AG04450 (cell line): ENCODE measurements around the gene RSRC1. TPM values are rescaled to one million over a fixed set of nuclear protein-coding genes. Genes with fewer than 3 reads are reported as not detected.
"Not testable (repeated sequence)": the region's sequence is repeated elsewhere in the genome, so short reads cannot be mapped to it uniquely, and the experiment has no call there.

Experiments used
- CTCF ChIA-PET: fragments of 300-600, 350-600 bp; formaldehyde crosslinking; extraction: SDS; loops from one replicate; lab custom pipeline; 2022; ENCODE audit warnings: antibody characterized with exemption, inconsistent platforms; lab: Charles Lee
- POLR2A ChIA-PET: fragments of 350-600 bp; formaldehyde crosslinking; extraction: SDS; loops from one replicate; lab custom pipeline; 2021; ENCODE audit warnings: antibody characterized with exemption, inconsistent platforms; lab: Yijun Ruan, JAX
- DNase-seq: peaks from one replicate; pipeline ENCODE4 v3.0.0-alpha.2; 2011; ENCODE audit warnings: low read depth, low spot score
- H3K27ac ChIP-seq: one replicate; pipeline ENCODE4 v1.5.1; 2012; ENCODE audit warnings: low read depth, low read length, control low read depth
- H3K27me3 ChIP-seq: one replicate; pipeline ENCODE4 v1.6.0; 2012; ENCODE audit warnings: low read length; ENCODE audit not compliant: control insufficient read depth, insufficient read depth
- H3K4me3 ChIP-seq: 2 replicates; pipeline ENCODE4 v1.5.1; 2011; ENCODE audit warnings: mild to moderate bottlenecking, low read depth, low read length, control low read depth
- H3K9me3 ChIP-seq: 2 replicates; pipeline ENCODE4 v1.5.1; 2012; ENCODE audit warnings: low read length; ENCODE audit not compliant: control insufficient read depth, insufficient read depth
- CTCF ChIP-seq: IDR thresholded peaks from 2 replicates; pipeline ENCODE4 v1.5.1; 2011; ENCODE audit warnings: low read depth, low read length, control low read depth, inconsistent platforms
- polyA plus RNA-seq: library from polyadenylated mRNA; depleted of rRNA; stranded (reverse); fragments of >200 nt; gene quantifications from 2 replicates; pipeline ENCODE4 v1.2.3, GENCODE V29; 2011

Gene RSRC1
- polyA plus RNA-seq, 1 experiment, result 6.7 TPM

GRCh38 chr3:158493931-158494330 is 384.0 kb downstream of the RSRC1 start:
- Histone ChIP-seq H3K27ac (no peak overlapping the region), H3K27me3 (no peaks in the 10 kb centered on the region), H3K4me3 (no peak overlapping the region), H3K9me3 (no peaks in the 10 kb centered on the region)
- POLR2A ChIA-PET, result no interaction called here
- TF ChIP-seq CTCF, result no peak
- CTCF ChIA-PET, result no interaction called here
- no peak for DNase-seq

DNA sequence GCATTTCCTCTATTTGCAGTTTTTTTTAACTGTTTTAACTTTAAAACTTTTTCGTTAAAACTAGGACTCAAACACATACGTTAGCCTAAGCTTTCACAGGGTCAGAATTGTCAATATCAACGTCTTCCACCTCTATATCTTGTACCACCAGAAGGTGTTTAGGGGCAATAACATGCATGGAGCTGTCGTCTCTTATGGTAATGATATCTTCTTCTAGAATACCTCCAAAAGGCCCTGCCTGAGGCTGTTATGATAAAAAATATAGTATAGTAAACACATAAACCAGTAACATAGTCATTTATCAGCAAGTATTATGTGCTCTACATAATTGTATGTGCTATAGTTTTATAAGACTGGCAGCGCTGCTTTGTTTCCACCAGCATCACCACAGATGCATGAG is 384.8 kb downstream of the RSRC1 start:
- no peak for TF ChIP-seq CTCF
- Histone ChIP-seq H3K27ac (no peak overlapping the region), H3K9me3 (no peaks in the 10 kb centered on the region), H3K27me3 (no peaks in the 10 kb centered on the region), H3K4me3 (no peak overlapping the region)
- CTCF ChIA-PET, result interaction anchor here (0.9 kb wide), 1 partner anchor 44 kb away, joined by 3 read pairs; no protein-coding TSS in a partner anchor
- POLR2A ChIA-PET, result no interaction called here
- no peak for DNase-seq

GRCh38 chr3:158495398-158495902 is 385.6 kb downstream of the RSRC1 start:
- H3K4me3 ChIP-seq, H3K9me3 ChIP-seq, DNase-seq, POLR2A ChIA-PET, H3K27ac ChIP-seq, H3K27me3 ChIP-seq: not testable (repeated sequence)
- CTCF ChIA-PET, result interaction anchor here (0.9 kb wide), 1 partner anchor 43 kb away, joined by 3 read pairs; no protein-coding TSS in a partner anchor

DNA sequence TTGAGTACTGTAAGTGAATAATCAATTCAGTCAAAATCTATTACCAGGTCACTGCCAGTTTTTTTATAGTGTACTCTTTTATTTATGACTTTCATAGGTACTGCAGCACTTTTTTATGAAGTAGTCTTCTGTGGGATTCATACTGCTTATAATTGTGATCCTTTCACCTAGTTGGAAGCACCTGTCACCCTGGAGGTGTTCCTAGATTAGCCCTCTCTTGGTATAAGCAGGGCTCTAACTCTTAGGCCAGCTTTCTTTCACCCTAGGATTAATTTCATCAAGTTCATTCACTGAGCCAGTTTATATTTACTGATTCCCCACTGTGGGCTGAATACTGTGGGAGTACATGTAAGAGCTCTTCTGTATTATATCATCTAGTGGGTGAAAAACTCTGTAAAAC is 395.2 kb downstream of the RSRC1 start:
- ChIA-PET POLR2A (no interaction called here), CTCF (interaction anchor here (2.1 kb wide), 1 partner anchor 34 kb away, joined by 6 read pairs; no protein-coding TSS in a partner anchor)
- no peak overlapping the region for H3K4me3 ChIP-seq
- H3K9me3 ChIP-seq, result no peaks in the 10 kb centered on the region
- TF ChIP-seq CTCF, result no peak
- no peak for DNase-seq
- no peaks in the 10 kb centered on the region for H3K27me3 ChIP-seq
- H3K27ac ChIP-seq, result no peak overlapping the region

DNA sequence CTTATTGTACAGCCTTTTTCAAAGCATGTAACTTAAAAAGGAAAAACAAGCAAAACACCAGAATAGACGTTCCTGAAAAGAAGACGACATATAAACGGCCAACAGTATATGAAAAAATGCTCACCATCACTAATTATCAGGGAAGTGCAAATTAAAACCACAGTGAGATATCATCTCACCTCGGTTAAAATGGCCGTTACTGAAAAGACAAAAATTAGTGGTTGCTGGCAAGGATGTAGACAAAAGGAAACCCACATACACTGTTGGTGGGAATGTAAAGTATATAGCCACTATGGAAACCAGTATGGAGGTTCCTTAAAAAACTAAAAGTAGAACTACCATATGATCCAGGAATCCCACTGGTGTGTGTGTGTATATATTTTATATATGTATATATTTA is 396.6 kb downstream of the RSRC1 start:
- POLR2A ChIA-PET, result no interaction called here
- no peak for DNase-seq
- no peak overlapping the region for H3K27ac ChIP-seq
- TF ChIP-seq CTCF, result no peak
- no peaks in the 10 kb centered on the region for H3K27me3 ChIP-seq
- H3K9me3 ChIP-seq, result no peaks in the 10 kb centered on the region
- no peak overlapping the region for H3K4me3 ChIP-seq
- CTCF ChIA-PET, result no interaction called here

GRCh38 chr3:158508481-158508880 is 398.6 kb downstream of the RSRC1 start:
- ChIA-PET POLR2A (no interaction called here), CTCF (no interaction called here)
- DNase-seq, result peak; percentile 32
- Histone ChIP-seq H3K27me3 (no peaks in the 10 kb centered on the region), H3K27ac (no peak overlapping the region), H3K4me3 (no peak overlapping the region), H3K9me3 (no peaks in the 10 kb centered on the region)
- TF ChIP-seq CTCF, result no peak
